ENCODE results near the gene DAP.

- TF ChIP-seq YY1 (IDR thresholded peaks at IDR 0.05; ENCODE audit: insufficient read depth, insufficient read length) (no peak), SUZ12 (IDR thresholded peaks at IDR 0.05; ENCODE audit: extremely low read depth, insufficient read depth, insufficient read length) (no peak)
Measured at GRCh38 chr5:10715605-10716290, 45.3 kb downstream of the DAP start.

Measured in NT2/D1 (cell line).